HepG2 (cell line): ENCODE data around the gene MAOB. TPM values are rescaled to one million over a fixed set of nuclear protein-coding genes. Genes with fewer than 3 reads are reported as not detected.

Experiments
- ATAC-seq: fragments of 200-7000 bp; cut with Tn5 transposase; 3 replicates; pipeline ENCODE4 v1.9.1; 2020; ENCODE audit warnings: mild to moderate bottlenecking, moderate library complexity
- BruUV-seq: library from RNA; stranded (reverse); fragments of 400-500 nt; replicated peaks from 2 replicates; lab custom pipeline; 2021; lab: Mats Ljungman, UMichigan
- CTCF ChIA-PET: fragments of 300-600 bp; formaldehyde crosslinking; extraction: SDS; loops from one replicate; lab custom pipeline; 2021; ENCODE audit warnings: low total read pairs, inconsistent platforms, low intra/inter-chr PET ratio; lab: Yijun Ruan, JAX
- POLR2A ChIA-PET: fragments of 350-600 bp; sonication (Branson Sonifier 250); formaldehyde crosslinking; loops from one replicate; lab custom pipeline; 2020; ENCODE audit warnings: antibody characterized with exemption, inconsistent platforms; lab: Yijun Ruan, JAX
- DNase-seq: peaks from one replicate; pipeline ENCODE4 v3.0.0-alpha.2; 2015; ENCODE audit warnings: low spot score
- FAIRE-seq: peaks from 3 replicates; lab custom pipeline; 2011; peaks lifted over from hg19 to GRCh38; lab: Jason Lieb, UNC
- H2AFZ ChIP-seq: one replicate; pipeline ENCODE4 v1.6.1; 2011; ENCODE audit warnings: low read length, inconsistent platforms
- H3K27ac ChIP-seq: fragments of 300-600 bp; 3 replicates; pipeline ENCODE4 v1.8.0; 2011; ENCODE audit warnings: mixed run types, mild to moderate bottlenecking, mixed read lengths, low read length, inconsistent platforms; ENCODE audit not compliant: insufficient read depth; ENCODE audit errors: extremely low read length
- H3K27me3 ChIP-seq, 2 experiments: fragments of 200-600 bp in 1 of 2; 2 replicates in 1 of 2; 3 replicates in 1 of 2; pipeline versions ENCODE4 v1.6.0 to v1.8.0; 2011; ENCODE audit warnings: low read length in 2 of 2, mild to moderate bottlenecking in 2 of 2, moderate library complexity in 2 of 2, inconsistent platforms in 1 of 2; ENCODE audit not compliant: insufficient read depth in 2 of 2, control insufficient read depth in 1 of 2
- H3K36me3 ChIP-seq, 2 experiments: fragments of 200-600 bp in 1 of 2; replicated peaks in 1 of 2; 2 replicates in 1 of 2; 3 replicates in 1 of 2; pipeline versions ENCODE4 v1.5.1 to v1.8.0; 2011; ENCODE audit warnings: low read length in 2 of 2, inconsistent platforms in 1 of 2; ENCODE audit not compliant: insufficient read depth in 2 of 2, control insufficient read depth in 1 of 2
- H3K4me1 ChIP-seq: 2 replicates; pipeline ENCODE4 v1.5.1; 2012; ENCODE audit warnings: low read length, inconsistent platforms; ENCODE audit not compliant: insufficient read depth
- H3K4me2 ChIP-seq: 2 replicates; pipeline ENCODE4 v1.6.0; 2011; ENCODE audit warnings: low read depth, low read length, inconsistent platforms
- H3K4me3 ChIP-seq, 3 experiments: fragments of 200-600 bp in 1 of 3; sonication (generic), shearing (Covaris generic) in 1 of 3; replicated peaks in 1 of 3; 2 replicates each; pipeline ENCODE4 v1.5.1; 2011 to 2016; ENCODE audit warnings: low read length in 3 of 3, inconsistent platforms in 2 of 3, low read depth in 2 of 3, mild to moderate bottlenecking in 2 of 3, control low read depth in 1 of 3, mixed read lengths in 1 of 3; ENCODE audit not compliant: insufficient read depth in 1 of 3
- H3K79me2 ChIP-seq: one replicate; pipeline ENCODE4 v1.6.1; 2011; ENCODE audit warnings: low read length, inconsistent platforms; ENCODE audit not compliant: insufficient read depth
- H3K9ac ChIP-seq: 2 replicates; pipeline ENCODE4 v1.6.0; 2011; ENCODE audit warnings: mild to moderate bottlenecking, low read depth, low read length, inconsistent platforms; ENCODE audit not compliant: insufficient read depth
- H3K9me3 ChIP-seq: 2 replicates; pipeline ENCODE4 v1.5.1; 2012; ENCODE audit warnings: mild to moderate bottlenecking, low read length
- H4K20me1 ChIP-seq: 2 replicates; pipeline ENCODE4 v1.6.0; 2011; ENCODE audit warnings: inconsistent platforms, mild to moderate bottlenecking, low read length, moderate library complexity; ENCODE audit not compliant: insufficient read depth
- CBX5 ChIP-seq: sonication (generic); formaldehyde crosslinking; IDR thresholded peaks from 2 replicates; pipeline ENCODE4 v1.4.0; 2020; ENCODE audit warnings: missing genetic modification reagents, borderline replicate concordance
- ETS1 ChIP-seq: sonication (generic); formaldehyde crosslinking; IDR thresholded peaks from 2 replicates; pipeline ENCODE4 v1.4.0; 2020; ENCODE audit warnings: missing genetic modification reagents
- FUBP1 ChIP-seq: sonication (generic); formaldehyde crosslinking; IDR thresholded peaks from 2 replicates; pipeline ENCODE4 v1.5.1; 2020; ENCODE audit warnings: missing genetic modification reagents, mild to moderate bottlenecking, borderline replicate concordance
- RBAK ChIP-seq: sonication (generic); formaldehyde crosslinking; IDR thresholded peaks from 2 replicates; pipeline ENCODE4 v1.5.1; 2020; ENCODE audit warnings: mild to moderate bottlenecking, missing genetic modification reagents
- RFX5 ChIP-seq: IDR thresholded peaks from 2 replicates; pipeline ENCODE4 v1.6.1; 2011; ENCODE audit warnings: low read depth, low read length, improper control_type of control experiment
- ZSCAN22 ChIP-seq: sonication (generic); formaldehyde crosslinking; IDR thresholded peaks from 2 replicates; pipeline ENCODE4 v1.4.0; 2020; ENCODE audit warnings: mild to moderate bottlenecking, missing genetic modification reagents
- WGBS: methylation state at CpG from one replicate; pipeline ENCODE4 v1.1.6; 2017; ENCODE audit warnings: low lambda C conversion rate; 5-methylcytosine and 5-hydroxymethylcytosine counted together
- in situ Hi-C: cut with HindIII; loops from 2 replicates; pipeline ENCODE4 v1.10.0; 2017; ENCODE audit warnings: low pct_unique_long_range_greater_than_20kb; ENCODE audit not compliant: extremely low pct_ligation_motif_present
- intact Hi-C: fragments of 100-400 bp; cut with micrococcal nuclease; formaldehyde crosslinking; loops from one replicate; pipeline ENCODE4 v1.10.0; 2022; ENCODE audit not compliant: unreplicated experiment
- polyA plus RNA-seq, 8 experiments: library from polyadenylated mRNA; depleted of rRNA in 3 of 8; stranded (reverse) in 7 of 8; unstranded in 1 of 8; fragments of >200 nt; fragmentation: Illumina TruSeq in 4 of 8; extraction: Trizol in 4 of 8; gene quantifications; 2 replicates each; pipeline versions ENCODE4 v1.2.1 to v1.2.3, GENCODE V29; 2011 to 2016; ENCODE audit warnings: low read depth in 4 of 8, missing spikeins in 1 of 8, mixed read lengths in 1 of 8; ENCODE audit not compliant: insufficient read depth in 1 of 8
- total RNA-seq, 5 experiments: library from RNA; depleted of rRNA; stranded (reverse); fragments of >200 nt; fragmentation: Illumina TruSeq; extraction: Trizol; gene quantifications; 2 replicates each; pipeline ENCODE4 v1.2.3, GENCODE V29; 2016; ENCODE audit warnings: low read depth in 1 of 5

The MAOB gene
- total and polyA plus RNA-seq, 2 of the 13 experiments (the other 11 are each of a cell fraction or from before 2014, with no cell fraction given), result 11.0 to 19.0 TPM

DNA sequence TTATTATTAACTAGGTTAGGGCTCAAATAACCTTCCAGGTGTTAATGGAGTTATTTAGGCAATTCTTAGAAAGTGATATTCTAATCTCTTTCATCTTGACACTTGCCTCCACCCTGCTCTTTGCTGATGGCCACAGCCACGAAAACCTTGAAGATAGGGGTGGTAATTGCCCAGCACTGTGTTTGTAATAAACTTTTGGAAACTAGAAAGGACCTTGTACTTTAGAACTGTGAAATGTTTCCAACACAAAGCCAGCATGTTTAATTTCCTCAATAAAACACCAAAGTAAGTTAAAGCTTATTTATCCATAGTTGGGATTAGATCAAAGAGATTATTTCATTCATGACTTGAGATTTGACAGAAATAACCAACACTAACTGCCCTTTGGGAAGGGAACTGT is 147.8 kb downstream of the MAOB start:
- Histone ChIP-seq H3K27ac (no peak overlapping the region), H4K20me1 (no peaks in the 10 kb centered on the region), H3K79me2 (no peaks in the 10 kb centered on the region), H3K4me2 (no peak overlapping the region), H3K4me3 (no peak overlapping the region), H3K27me3 (no peaks in the 10 kb centered on the region), H2AFZ (no peak overlapping the region), H3K9me3 (no peaks in the 10 kb centered on the region), H3K36me3 (peaks cover 3% of the 10 kb centered on the region in 2 experiments; a peak in 2 of 5 replicates), H3K9ac (no peak overlapping the region), H3K4me1 (no peaks in the 10 kb centered on the region)
- no TSS peak for BruUV-seq
- in situ Hi-C loops, result no loop called here
- FAIRE-seq, result no peak
- DNase-seq, result no peak
- ChIA-PET CTCF (no interaction called here), POLR2A (no interaction called here)
- WGBS, result 60% methylated on average over 1 of the region's 1 CpG
- ATAC-seq, result no peak
- intact Hi-C loops, result no loop called here
- TF ChIP-seq CBX5 (CRISPR knock-in tag), result no peak
- no peak for TF ChIP-seq ZSCAN22 (CRISPR knock-in tag)
- no peak for TF ChIP-seq RFX5
- TF ChIP-seq RBAK, result no peak
- no peak for TF ChIP-seq ETS1
- TF ChIP-seq FUBP1 (CRISPR knock-in tag), result no peak
